CD1c-positive myeloid dendritic cell (primary cell): ENCODE results near the gene DIP2A.

Experiments used
- DNase-seq: peaks from one replicate; pipeline ENCODE4 v3.0.0-alpha.2; 2016; ENCODE audit errors: extremely low spot score

Gene DIP2A

GRCh38 chr21:46597896-46598343 lies 139.2 kb downstream of the DIP2A start:
- no peak for DNase-seq

- DNase-seq, result no peak
These were observed 140.2 kb downstream of the DIP2A start for GRCh38 chr21:46598581-46599572.

- DNase-seq, result no peak
These were observed 141.6 kb downstream of the DIP2A start for GRCh38 chr21:46600305-46600704.

- no peak for DNase-seq
These were observed 142.3 kb downstream of the DIP2A start for GRCh38 chr21:46600978-46601377.

GRCh38 chr21:46603228-46603627 lies 144.5 kb downstream of the DIP2A start:
- no peak for DNase-seq

GRCh38 chr21:46604329-46604974 lies 145.8 kb downstream of the DIP2A start:
- DNase-seq, result no peak

- no peak for DNase-seq
These were observed 146.5 kb downstream of the DIP2A start, which contains the start of gene S100B for GRCh38 chr21:46604975-46605766. Gene S100B, minus strand, starts transcription at chr21:46605082. Its CDS starts 2,667 bp downstream, at chr21:46602415.

GRCh38 chr21:46605767-46606426 lies 147.2 kb downstream of the DIP2A start:
- peak; percentile 76 for DNase-seq

GRCh38 chr21:46606427-46606813 lies 147.7 kb downstream of the DIP2A start:
- no peak for DNase-seq

GRCh38 chr21:46607636-46608035 lies 148.9 kb downstream of the DIP2A start:
- no peak for DNase-seq

- no peak for DNase-seq
These were observed 150.0 kb downstream of the DIP2A start for GRCh38 chr21:46608672-46609111.

- no peak for DNase-seq
These were observed 151.5 kb downstream of the DIP2A start for GRCh38 chr21:46610018-46610701.

GRCh38 chr21:46613391-46613790 lies 154.7 kb downstream of the DIP2A start:
- no peak for DNase-seq

GRCh38 chr21:46616050-46616449 lies 157.4 kb downstream of the DIP2A start:
- no peak for DNase-seq

- DNase-seq, result no peak
These were observed 158.0 kb downstream of the DIP2A start for GRCh38 chr21:46616656-46617055.

GRCh38 chr21:46617267-46618051 lies 158.8 kb downstream of the DIP2A start:
- no peak for DNase-seq

GRCh38 chr21:46618738-46619379 lies 160.2 kb downstream of the DIP2A start:
- no peak for DNase-seq
